ACHN (cell line): ENCODE results near the gene ANKRD39.
"Not testable (repeated sequence)": the region's sequence is repeated elsewhere in the genome, so short reads cannot be mapped to it uniquely, and the experiment has no call there.

Experiments
- DNase-seq: peaks from one replicate; pipeline ENCODE4 v3.0.0-alpha.2; 2015
- in situ Hi-C: cut with HindIII; loops from 2 replicates; pipeline ENCODE4 v1.10.0; 2017; ENCODE audit warnings: low sequenced_read_pairs, low pct_ligation_motif_present, low pct_unique_long_range_greater_than_20kb

The ANKRD39 gene

DNA sequence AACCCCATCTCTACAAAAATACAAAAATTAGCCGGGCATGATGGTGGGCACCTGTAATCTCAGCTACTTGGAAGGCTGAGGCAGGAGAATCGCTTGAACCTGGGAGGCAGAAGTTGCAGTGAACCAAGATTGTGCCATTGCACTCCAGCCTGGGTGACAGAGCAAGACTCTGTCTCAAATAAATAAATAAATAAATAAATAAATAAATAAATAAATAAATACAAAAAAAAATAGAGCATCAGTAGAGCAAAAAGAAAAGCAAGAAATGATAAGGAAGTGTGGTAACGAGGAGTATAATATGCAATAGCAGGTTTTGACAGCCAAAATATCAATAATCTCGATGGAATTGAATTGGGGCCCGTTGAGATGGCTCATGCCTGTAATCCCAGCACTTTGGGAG lies 31.7 kb upstream of the ANKRD39 start:
- in situ Hi-C loops, DNase-seq: not testable (repeated sequence)

DNA sequence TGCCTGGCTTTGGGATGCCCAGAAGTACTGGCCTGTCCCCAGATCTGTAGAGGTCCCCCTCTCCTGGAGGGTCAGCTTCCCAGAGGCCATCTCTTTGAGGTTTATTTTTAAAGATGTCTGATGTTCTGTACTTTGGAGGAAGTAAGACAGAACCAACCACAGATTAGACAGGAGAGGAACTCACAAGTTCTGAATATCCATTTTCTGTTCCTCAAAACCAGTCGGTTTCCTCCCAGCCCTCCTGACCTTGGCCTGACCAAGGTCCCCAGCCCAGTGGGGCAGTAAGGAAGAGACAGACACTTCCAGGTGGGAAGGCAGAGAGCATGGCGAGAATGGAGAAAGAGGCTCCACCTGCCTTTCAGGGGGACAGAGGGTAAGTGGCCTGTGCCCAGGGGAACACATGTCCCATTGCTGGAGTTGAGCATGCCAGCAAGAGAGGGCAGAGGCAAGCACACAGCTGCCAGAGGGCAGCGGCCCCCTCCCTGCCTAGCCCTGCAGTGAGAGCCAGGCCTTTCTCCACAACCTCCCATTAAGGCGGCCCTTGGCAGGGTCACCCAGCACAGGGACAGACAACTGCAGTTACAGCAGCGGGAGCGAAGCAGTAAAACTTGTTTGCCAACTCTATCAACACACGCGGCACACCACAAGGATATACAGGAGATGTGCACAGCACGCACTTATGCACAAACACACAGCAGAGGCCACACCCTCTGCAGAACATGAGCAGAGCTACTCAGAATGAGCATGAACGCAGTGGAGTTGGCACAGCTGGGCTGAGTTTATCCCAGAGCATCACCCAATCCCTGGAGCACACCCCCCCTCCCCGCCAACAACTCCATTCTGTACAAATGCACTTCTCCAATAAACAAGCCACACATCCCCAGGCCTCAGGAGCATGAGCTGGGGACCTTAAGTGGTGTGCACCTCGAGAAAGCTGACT lies 30.5 kb upstream of the ANKRD39 start:
- in situ Hi-C loops, result no loop called here
- no peak for DNase-seq

DNA sequence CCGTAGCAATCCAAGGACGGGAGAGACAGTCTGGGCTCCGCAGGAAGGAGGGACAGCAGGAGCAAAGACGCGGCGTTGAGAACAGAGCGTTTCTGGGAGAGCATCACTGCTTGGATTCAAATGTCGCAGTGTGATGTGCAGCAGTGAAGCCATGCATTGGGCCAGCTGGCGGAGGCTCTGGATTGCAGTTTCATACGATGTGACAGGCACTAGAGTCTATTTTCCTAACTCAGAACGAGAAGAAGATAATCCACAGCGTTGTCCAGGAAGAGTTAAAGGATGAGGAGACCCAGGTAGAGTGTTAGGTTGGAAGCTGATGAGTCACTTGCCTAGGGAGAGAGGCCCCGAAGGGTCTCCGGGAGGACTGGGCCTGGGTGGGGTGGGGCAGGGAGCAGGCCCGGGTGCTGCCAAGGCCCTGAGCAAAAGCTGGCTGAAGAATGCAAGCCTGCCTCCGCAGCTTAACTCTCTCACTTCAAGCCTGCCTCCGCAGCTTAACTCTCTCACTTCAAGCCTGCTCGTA lies 29.7 kb upstream of the ANKRD39 start:
- no peak for DNase-seq
- in situ Hi-C loops, result no loop called here

DNA sequence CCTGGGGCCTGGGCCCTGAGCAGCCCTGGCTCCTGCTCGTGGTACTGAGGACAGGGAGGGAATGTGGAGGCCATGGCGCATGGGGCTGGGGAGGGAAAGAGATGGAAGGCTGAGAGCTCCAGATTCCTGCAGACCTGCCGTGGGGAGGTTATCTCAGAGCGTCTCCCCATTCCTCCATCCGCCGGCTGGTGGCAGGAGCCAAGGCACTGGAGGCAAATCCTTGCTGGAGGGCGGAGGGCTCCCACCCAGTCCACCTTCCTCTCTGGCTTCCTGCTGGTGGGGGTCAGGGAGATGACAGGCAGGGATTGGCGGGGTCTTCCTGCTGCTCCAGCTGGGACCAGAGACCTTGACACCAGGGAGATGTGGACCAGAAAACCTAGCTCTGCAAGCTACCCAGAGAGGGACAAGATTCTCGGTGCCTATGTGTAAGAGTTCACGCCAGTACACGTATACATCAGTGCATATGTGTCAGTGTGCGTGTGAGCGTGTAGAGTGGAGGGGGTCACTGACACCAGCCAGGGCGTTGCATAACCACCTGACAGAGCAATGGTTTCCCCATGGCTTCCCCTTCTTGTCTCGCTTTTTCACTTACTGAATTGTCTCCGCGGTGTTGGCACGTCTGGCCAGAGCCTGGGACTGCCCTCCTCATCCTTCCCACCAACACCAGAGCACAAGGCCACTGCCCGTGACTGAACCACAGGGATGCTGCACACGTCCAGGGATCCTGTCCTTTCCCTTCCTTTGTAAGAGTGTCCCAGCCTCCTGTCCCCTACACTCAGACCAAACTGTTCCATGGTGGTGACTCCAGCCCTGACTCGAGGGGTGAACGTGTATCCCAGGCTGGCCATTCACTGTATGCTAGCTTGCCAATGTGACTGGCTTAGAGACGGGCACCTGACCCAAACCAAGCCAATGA lies 27.9 kb upstream of the ANKRD39 start:
- DNase-seq, result no peak
- in situ Hi-C loops, result no loop called here

DNA sequence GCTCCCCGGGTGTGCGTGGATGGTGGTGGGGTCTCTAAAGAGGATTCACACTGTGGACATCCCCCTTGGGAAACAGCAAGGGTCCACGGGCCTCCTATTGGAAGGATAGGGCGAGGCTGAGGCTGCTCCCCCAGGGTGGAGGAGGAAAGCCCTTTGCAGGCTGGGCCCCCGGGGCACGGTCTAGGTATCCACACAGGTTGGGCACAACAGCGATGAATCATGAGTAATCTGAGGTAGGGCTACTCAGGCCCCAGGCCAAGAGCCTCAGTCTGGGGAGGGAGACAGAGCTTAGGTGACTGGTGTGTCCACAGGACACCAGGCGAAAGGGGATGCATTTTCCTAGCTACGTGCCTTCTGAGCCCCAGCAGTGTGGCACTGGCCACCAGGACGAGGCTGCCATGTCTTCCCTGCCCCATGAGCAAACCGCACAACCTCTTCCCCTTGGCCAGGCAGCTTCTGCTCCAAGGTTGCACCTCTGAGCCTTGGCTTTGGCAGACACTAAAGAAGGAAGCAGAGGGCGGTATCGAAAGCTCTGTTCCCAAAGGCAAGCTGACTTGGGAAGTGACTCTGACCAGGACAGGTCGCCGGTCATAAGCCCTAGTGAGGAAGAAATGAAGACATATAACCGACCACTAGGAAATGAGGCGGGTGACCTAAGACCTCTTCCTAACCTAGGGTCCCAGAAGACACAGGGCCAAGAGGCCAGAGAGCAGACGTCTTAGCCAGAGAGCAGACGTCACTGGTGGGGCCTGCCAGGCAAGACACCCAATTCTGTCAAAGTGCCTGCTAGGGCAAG lies 26.7 kb upstream of the ANKRD39 start:
- in situ Hi-C loops, result no loop called here
- DNase-seq, result no peak

DNA sequence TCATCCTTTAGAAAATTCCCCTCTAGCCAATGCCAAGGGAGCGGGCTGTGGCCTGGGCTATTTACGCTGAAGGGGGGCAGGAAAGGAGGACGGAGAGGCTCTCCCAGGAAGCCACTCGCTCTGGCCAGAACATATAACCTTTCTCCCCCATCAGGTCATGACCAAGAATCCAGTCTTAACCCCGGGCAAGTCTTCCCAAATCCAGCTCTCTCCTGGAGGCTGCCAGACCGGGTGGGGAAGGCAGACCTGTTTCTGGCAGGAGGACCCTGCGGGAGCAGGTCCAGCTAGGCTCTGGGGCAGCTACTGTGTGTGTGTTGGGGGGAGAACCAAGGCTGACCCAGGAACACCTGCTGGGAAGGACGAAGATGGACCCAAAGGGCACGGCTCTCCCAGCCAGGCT lies 25.5 kb upstream of the ANKRD39 start:
- in situ Hi-C loops, result no loop called here
- no peak for DNase-seq

DNA sequence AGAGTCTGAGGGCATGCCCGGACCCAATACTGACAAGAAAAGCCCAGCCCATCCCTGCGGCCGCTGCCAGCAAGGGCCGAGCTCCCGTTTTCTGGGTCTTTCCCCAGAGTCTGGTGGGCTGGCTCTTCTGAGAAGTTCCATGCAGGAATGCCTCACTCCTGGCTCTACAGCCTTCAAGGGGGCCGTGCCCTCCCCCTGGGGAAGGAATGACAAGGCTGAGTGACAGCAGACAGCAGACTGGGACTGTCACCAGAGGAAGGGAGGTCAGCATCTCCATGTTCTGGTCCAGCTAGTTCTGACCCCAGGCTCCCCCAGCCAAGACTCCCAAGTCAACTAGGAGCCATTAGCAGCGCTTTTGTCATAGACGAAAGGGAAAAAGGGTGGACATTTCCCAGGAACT lies 25.1 kb upstream of the ANKRD39 start:
- in situ Hi-C loops, result no loop called here
- DNase-seq, result no peak

DNA sequence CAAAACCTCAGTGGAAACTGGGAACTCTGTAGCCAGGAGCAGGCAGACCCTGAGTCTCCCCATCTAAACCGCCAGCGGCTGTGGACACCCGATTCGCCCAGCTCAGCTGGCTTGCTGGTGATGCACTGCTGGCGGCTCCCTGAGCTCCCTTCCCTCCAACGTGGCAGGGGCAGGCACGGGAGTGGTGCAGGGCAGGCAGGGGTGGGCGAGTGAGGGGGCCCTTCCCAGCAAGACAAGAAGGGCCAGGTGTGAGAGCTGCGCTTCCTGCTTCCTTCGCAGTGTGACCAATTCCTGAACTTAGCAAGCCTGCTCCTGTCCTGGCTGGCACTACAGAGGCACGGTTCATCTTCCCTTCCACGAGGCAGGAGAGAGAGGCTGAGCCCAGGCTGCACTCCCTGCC lies 24.4 kb upstream of the ANKRD39 start:
- in situ Hi-C loops, result no loop called here

DNA sequence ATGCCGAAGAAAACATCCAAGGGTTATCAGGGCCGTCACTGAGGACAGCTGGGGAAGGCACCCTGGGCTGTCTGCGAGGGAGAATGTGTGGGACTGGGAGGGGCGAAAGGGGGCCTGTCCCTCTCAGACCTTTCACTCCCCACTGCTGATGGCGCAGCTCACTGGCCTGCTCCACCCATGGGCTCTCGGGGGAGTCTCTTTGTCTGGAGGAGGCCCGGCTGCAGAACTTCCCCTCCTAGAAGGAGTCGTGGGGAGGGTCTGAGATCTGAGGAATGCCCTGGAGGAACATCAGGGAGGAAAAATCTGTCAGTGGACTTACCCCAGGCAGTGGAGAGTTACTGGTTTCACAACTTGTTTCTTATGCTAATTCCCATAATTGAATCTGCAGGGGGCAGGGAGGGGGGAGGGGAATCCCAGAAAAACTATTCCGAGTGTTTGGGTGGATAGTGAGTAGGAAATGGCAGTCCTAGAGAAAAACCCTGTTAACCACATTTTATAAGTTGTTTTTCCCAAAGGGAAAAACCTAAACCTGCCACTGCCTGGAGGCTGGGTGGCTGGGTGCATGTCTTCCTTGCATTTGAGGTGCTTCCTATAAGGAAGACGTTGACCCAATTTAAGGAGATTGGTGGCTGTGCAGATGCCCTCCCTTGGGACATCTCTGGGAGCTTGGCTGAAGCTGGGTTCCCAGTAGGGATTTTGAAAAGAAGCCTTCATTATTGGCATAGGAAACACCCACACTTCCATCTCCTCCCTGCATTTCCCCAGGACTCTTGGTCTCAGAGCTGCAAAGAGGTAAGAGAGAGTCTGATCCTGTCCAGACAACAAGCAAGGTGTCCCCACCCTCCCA lies 23.8 kb upstream of the ANKRD39 start:
- in situ Hi-C loops, result no loop called here
- DNase-seq, result no peak

More for the DNA sequence above, 24.4 kb upstream of the ANKRD39 start:
- no peak for DNase-seq

DNA sequence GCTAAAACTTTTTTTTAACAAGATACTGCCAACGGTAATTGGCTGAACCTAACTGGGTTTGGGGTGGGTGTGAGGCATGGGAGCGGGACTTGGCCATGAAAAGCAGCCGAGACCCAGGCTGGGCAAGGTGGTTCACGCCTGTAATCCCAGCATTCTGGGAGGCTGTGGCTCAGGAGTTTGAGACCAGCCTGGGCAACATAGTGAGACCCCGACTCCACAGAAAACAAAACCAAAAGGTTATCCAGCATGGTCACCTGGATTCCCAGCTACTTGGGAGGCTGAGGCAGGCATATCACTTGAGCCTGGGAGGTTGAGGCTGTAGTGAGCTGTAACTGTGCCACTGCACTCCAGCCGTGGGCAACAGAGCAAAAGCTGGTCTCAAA lies 23.1 kb upstream of the ANKRD39 start:
- DNase-seq, result no peak
- in situ Hi-C loops, result no loop called here

DNA sequence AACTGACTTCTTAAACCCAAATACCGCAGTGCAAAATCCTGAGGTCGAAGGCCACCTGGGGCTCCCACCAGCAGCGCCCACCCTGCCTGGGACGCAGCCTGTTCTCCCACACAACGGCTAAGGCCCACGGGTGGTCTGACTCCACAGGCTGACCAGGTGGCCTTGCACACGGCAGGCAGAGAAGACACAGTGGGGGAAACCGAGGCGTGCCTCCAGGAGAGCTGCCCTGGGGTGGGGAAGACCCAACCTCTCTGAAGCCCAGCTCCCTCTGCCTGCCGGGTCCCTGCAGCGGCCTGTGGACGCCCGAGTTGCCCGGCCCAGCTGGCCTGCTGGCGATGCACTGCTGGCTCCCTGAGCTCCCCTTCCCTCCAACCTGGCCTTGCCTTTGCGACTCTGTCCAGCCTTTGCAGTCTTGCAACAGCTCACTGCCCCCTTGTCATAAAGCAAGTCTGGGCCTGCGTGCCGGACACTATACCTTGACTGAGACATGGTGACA lies 21.8 kb upstream of the ANKRD39 start:
- in situ Hi-C loops, result no loop called here
- DNase-seq, result no peak

DNA sequence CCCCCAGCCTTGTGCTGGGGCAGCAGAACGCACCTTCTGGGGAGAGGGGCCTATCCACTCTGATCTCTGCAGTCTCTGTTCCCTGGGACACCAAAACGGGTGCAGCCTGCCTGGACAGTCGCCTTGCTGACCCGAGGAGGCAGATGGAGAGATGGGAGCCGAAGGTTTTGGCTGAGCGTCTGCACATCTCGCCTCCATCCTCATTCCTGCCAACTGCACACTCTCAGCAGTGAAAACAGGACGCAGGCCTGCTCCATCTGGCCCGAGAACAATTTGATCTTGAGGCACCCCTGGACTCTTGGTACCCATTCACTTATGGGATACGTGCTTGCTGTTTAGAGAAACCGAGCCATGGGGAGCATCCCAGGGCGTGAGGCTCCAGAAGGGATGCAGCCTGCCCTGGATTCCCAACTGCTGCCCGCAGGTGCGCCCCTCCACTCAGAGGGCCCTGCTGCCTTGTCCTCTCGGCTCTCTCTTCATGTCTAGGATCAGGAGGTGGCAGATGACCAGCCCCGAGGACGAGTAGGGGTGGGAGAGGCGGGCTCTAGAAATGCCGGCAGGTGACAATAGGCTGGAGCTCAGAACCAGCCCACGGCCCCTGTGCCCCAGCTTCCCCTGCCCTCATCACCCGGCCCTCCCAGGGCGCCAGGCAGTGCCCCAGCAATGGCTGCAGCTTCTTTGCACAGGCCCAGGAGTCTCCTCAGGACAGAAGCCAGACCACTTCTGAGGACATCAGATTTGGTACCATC lies 21.2 kb upstream of the ANKRD39 start:
- no peak for DNase-seq
- in situ Hi-C loops, result no loop called here

DNA sequence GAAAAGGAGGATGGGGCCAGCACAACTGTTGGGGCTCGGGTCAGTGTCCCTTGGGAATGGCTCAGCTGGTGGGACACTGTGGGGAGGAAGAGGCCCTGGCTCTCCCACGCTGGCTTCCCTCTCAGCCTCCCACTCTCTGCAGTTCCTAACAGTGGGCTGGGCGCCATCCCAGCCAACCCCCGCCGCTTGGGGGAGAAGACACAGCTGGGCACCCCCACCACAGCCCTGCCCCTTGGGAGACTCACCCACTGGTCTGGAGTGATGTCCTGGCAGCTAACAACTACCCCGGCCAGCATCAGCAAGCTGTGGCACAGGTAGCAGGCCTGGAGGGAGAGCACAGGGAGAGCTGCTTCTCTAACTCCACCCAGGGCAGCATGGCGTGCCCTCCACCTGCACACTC lies 20.4 kb upstream of the ANKRD39 start:
- in situ Hi-C loops, result no loop called here
- DNase-seq, result no peak

DNA sequence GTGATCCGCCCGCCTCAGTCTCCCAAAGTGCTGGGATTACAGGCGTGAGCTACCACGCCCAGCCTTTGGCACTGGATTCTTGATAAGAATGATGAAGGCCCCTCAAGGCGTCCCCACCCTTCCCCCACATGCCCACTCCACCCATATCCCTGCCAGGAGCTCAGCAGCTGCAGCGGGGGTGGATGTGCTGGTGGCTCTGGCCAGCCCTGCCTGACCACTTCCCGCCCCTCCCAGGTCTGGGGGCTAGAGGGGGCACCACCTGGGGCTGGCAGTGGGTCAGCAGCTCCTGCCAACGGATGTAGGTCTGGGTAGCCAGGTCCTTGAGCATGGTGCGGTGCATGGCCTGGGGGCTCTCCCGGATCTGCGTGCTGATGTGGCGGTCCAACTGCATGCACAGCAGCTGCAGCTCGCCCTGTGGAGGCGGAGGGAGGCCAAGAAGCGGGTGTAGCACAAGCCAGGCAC lies 19.8 kb upstream of the ANKRD39 start:
- in situ Hi-C loops, result no loop called here

DNA sequence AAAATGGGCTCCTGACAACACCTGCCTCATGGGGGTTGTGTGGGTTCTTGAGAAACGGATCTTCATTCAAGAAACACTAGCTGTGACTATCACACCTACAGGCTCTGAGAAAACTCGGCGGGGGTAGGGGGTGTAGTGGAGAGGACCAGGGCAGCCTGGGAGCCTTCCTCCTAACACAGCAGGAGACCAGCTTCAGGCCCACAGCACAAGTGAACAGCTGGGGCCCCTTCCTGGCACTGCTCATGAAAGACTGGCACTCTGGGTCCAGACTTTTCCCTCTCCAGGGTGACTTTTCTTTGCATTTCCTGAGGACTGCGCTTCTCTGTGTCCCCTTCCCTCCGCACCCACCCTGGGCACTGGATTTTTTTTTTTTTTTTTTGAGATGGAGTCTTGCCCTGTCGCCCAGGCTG lies 19.2 kb upstream of the ANKRD39 start:
- in situ Hi-C loops, result no loop called here
- DNase-seq, result no peak

More for the DNA sequence above, 19.8 kb upstream of the ANKRD39 start:
- DNase-seq, result no peak

DNA sequence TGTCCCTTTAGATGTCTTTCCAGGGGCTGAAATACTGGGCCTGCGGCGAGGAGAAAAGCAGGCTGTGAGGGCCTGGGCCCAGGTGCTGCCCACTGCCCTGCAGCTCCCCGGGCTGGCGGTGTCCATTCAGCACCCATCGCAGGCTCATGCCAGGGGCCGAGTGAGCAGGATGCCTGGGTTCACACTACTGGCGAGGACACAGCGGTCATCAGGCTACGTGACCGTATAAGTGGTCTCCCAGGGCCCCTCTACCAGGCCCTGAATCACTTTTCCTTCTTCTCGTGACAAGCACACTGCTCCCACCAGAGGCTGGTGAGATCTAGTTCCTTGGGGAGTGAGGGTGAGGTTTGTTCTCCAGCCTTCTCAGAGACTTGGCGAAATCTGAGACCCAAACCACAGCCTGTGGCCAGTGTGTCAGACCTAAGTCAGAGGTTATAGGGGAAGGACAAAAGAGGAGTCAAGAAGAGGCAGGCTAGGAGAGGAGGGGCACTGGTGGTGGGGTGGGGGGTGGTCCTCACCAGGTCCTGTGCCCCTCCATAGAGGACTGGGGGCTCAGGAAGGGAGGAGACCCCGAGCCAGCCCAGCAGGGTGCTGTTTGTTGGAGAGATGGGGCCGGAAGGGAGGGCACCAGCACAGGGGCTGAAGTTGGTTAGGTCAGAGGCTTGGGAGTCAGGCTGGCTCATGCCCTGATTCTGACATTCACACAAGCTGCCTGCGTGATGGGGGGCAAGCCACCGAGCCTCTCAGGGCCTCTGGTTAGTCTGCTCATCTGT lies 18.6 kb upstream of the ANKRD39 start:
- in situ Hi-C loops, result no loop called here
- DNase-seq, result no peak
